ENCODE measurements around the gene TECTB. TPM values are rescaled to one million over a fixed set of nuclear protein-coding genes. Genes with fewer than 3 reads are reported as not detected.

The TECTB gene
- total and polyA plus RNA-seq, 2 donors (not counting 1 experiment from before 2014, with no cell fraction given), result not detected

- H2AFZ ChIP-seq (ENCODE audit: low read length), result no peak overlapping the region
- H3K9me3 ChIP-seq (ENCODE audit: control insufficient read depth, insufficient read depth, low read depth, low read length), result no peaks in the 10 kb centered on the region
- H3K36me3 ChIP-seq (ENCODE audit: control insufficient read depth, insufficient read depth, low read length), result no peaks in the 10 kb centered on the region
- no peak overlapping the region for H3K27ac ChIP-seq (ENCODE audit: insufficient read depth, low read length)
- H3K4me1 ChIP-seq (ENCODE audit: control insufficient read depth, extremely low read depth, insufficient read depth, low read length), result no peaks in the 10 kb centered on the region
- DNase-seq (ENCODE audit: low read depth in 2 of 2), result no peak
- H3K4me2 ChIP-seq (ENCODE audit: extremely low read depth, insufficient read depth, low read length), result no peak overlapping the region
- H4K20me1 ChIP-seq (ENCODE audit: control insufficient read depth, extremely low read depth, insufficient read depth, low read length), result no peaks in the 10 kb centered on the region
- no peak overlapping the region for H3K9ac ChIP-seq (ENCODE audit: insufficient read depth, low read length)
- H3K4me3 ChIP-seq (replicated peaks in 1 of 4; ENCODE audit: control extremely low read depth in 1 of 4, insufficient read depth in 1 of 4, low read depth in 3 of 4, low read length in 4 of 4), result no peak overlapping the region
- no peaks in the 10 kb centered on the region for H3K79me2 ChIP-seq (ENCODE audit: control insufficient read depth, insufficient read depth, low read length)
- TF ChIP-seq CTCF (conservative IDR thresholded peaks at IDR 0.05 in 1 of 2, IDR thresholded peaks at IDR 0.05 in 1 of 2; ENCODE audit: low read depth in 1 of 2, low read length in 2 of 2) (no peak), EZH2 (IDR thresholded peaks at IDR 0.05; ENCODE audit: low read length, missing control alignments) (no peak)
- H3K27me3 ChIP-seq (ENCODE audit: control insufficient read depth, insufficient read depth, low read length), result no peaks in the 10 kb centered on the region
These were observed 46.7 kb upstream of the TECTB start for GRCh38 chr10:112236486-112236885.

GRCh38 chr10:112239347-112239746 lies 43.9 kb upstream of the TECTB start:
- DNase-seq (ENCODE audit: low read depth in 2 of 2), result no peak
- Histone ChIP-seq H3K79me2 (ENCODE audit: control insufficient read depth, insufficient read depth, low read length) (no peaks in the 10 kb centered on the region), H2AFZ (ENCODE audit: low read length) (no peak overlapping the region), H3K27me3 (ENCODE audit: control insufficient read depth, insufficient read depth, low read length) (no peaks in the 10 kb centered on the region), H3K4me2 (ENCODE audit: extremely low read depth, insufficient read depth, low read length) (no peak overlapping the region), H3K36me3 (ENCODE audit: control insufficient read depth, insufficient read depth, low read length) (no peaks in the 10 kb centered on the region), H3K4me3 (replicated peaks in 1 of 4; ENCODE audit: control extremely low read depth in 1 of 4, insufficient read depth in 1 of 4, low read depth in 3 of 4, low read length in 4 of 4) (no peak overlapping the region), H3K4me1 (ENCODE audit: control insufficient read depth, extremely low read depth, insufficient read depth, low read length) (no peaks in the 10 kb centered on the region), H3K9me3 (ENCODE audit: control insufficient read depth, insufficient read depth, low read depth, low read length) (no peaks in the 10 kb centered on the region), H3K9ac (ENCODE audit: insufficient read depth, low read length) (no peak overlapping the region), H4K20me1 (ENCODE audit: control insufficient read depth, extremely low read depth, insufficient read depth, low read length) (no peaks in the 10 kb centered on the region), H3K27ac (ENCODE audit: insufficient read depth, low read length) (no peak overlapping the region)
- TF ChIP-seq EZH2 (IDR thresholded peaks at IDR 0.05; ENCODE audit: low read length, missing control alignments) (no peak), CTCF (conservative IDR thresholded peaks at IDR 0.05 in 1 of 2, IDR thresholded peaks at IDR 0.05 in 1 of 2; ENCODE audit: low read depth in 1 of 2, low read length in 2 of 2) (no peak)

GRCh38 chr10:112240441-112240840 lies 42.8 kb upstream of the TECTB start:
- DNase-seq (ENCODE audit: low read depth in 2 of 2), result no peak
- Histone ChIP-seq H3K9ac (ENCODE audit: insufficient read depth, low read length) (no peak overlapping the region), H3K4me2 (ENCODE audit: extremely low read depth, insufficient read depth, low read length) (no peak overlapping the region), H3K36me3 (ENCODE audit: control insufficient read depth, insufficient read depth, low read length) (no peaks in the 10 kb centered on the region), H4K20me1 (ENCODE audit: control insufficient read depth, extremely low read depth, insufficient read depth, low read length) (no peaks in the 10 kb centered on the region), H2AFZ (ENCODE audit: low read length) (no peak overlapping the region), H3K27me3 (ENCODE audit: control insufficient read depth, insufficient read depth, low read length) (no peaks in the 10 kb centered on the region), H3K4me1 (ENCODE audit: control insufficient read depth, extremely low read depth, insufficient read depth, low read length) (no peaks in the 10 kb centered on the region), H3K27ac (ENCODE audit: insufficient read depth, low read length) (no peak overlapping the region), H3K9me3 (ENCODE audit: control insufficient read depth, insufficient read depth, low read depth, low read length) (no peaks in the 10 kb centered on the region), H3K4me3 (replicated peaks in 1 of 4; ENCODE audit: control extremely low read depth in 1 of 4, insufficient read depth in 1 of 4, low read depth in 3 of 4, low read length in 4 of 4) (no peak overlapping the region), H3K79me2 (ENCODE audit: control insufficient read depth, insufficient read depth, low read length) (no peaks in the 10 kb centered on the region)
- no peak for TF ChIP-seq CTCF (conservative IDR thresholded peaks at IDR 0.05 in 1 of 2, IDR thresholded peaks at IDR 0.05 in 1 of 2; ENCODE audit: low read depth in 1 of 2, low read length in 2 of 2)
- no peak for TF ChIP-seq EZH2 (IDR thresholded peaks at IDR 0.05; ENCODE audit: low read length, missing control alignments)
